A673 (cell line): Measurements from ENCODE around the gene PIGQ. TPM values are rescaled to one million over a fixed set of nuclear protein-coding genes. Genes with fewer than 3 reads are reported as not detected.

Experiments
- BruUV-seq: library from RNA; stranded (reverse); fragments of 400-500 nt; replicated peaks from 2 replicates; lab custom pipeline; 2021; lab: Mats Ljungman, UMichigan
- CTCF ChIA-PET: fragments of 300-600 bp; sonication (Branson Sonifier 250); formaldehyde crosslinking; loops from one replicate; lab custom pipeline; 2022; ENCODE audit warnings: antibody characterized with exemption; lab: Charles Lee
- POLR2A ChIA-PET: fragments of 300-600 bp; sonication (Branson Sonifier 250); formaldehyde crosslinking; loops from one replicate; lab custom pipeline; 2022; ENCODE audit warnings: antibody characterized with exemption; ENCODE audit not compliant: low non-redundant PET; lab: Charles Lee
- DNase-seq: peaks from one replicate; pipeline ENCODE4 v3.0.0-alpha.2; 2015; ENCODE audit warnings: low spot score
- H3K27ac ChIP-seq: fragments of 200-600 bp; sonication (generic); 2 replicates; pipeline ENCODE4 v1.5.1; 2016; ENCODE audit warnings: mixed run types, low read depth, mild to moderate bottlenecking, mixed read lengths, antibody characterized with exemption, low read length; ENCODE audit not compliant: poor library complexity, severe bottlenecking
- H3K27me3 ChIP-seq: fragments of 200-600 bp; sonication (generic); replicated peaks from 2 replicates; pipeline ENCODE4 v1.6.1; 2017; ENCODE audit warnings: mixed run types, low read depth, mild to moderate bottlenecking, mixed read lengths, antibody characterized with exemption, low read length; ENCODE audit not compliant: insufficient read depth, poor library complexity
- H3K36me3 ChIP-seq: fragments of 200-600 bp; sonication (generic); 2 replicates; pipeline ENCODE4 v1.6.1; 2016; ENCODE audit warnings: mixed run types, mild to moderate bottlenecking, mixed read lengths, antibody characterized with exemption, low read length; ENCODE audit not compliant: insufficient read depth, poor library complexity, severe bottlenecking
- H3K4me1 ChIP-seq: fragments of 200-600 bp; sonication (generic); 2 replicates; pipeline ENCODE4 v1.6.1; 2017; ENCODE audit warnings: mixed run types, mild to moderate bottlenecking, mixed read lengths, antibody characterized with exemption, low read length; ENCODE audit not compliant: insufficient read depth, poor library complexity, severe bottlenecking
- H3K4me3 ChIP-seq: fragments of 200-600 bp; sonication (generic); 2 replicates; pipeline ENCODE4 v1.5.1; 2016; ENCODE audit warnings: low read depth, mixed run types, mild to moderate bottlenecking, mixed read lengths, low read length; ENCODE audit not compliant: poor library complexity, severe bottlenecking
- H3K9me3 ChIP-seq: fragments of 200-600 bp; sonication (generic); 2 replicates; pipeline ENCODE4 v1.6.1; 2016; ENCODE audit warnings: mixed run types, low read depth, mild to moderate bottlenecking, mixed read lengths, antibody characterized with exemption, low read length; ENCODE audit not compliant: poor library complexity, severe bottlenecking
- EZH2 ChIP-seq: fragments of 200-600 bp; sonication (generic); IDR thresholded peaks from 2 replicates; pipeline ENCODE4 v1.6.1; 2017; ENCODE audit warnings: borderline replicate concordance, low read depth, mild to moderate bottlenecking, mixed read lengths, antibody characterized with exemption, low read length; ENCODE audit not compliant: poor library complexity, severe bottlenecking
- intact Hi-C: fragments of 100-400 bp; cut with micrococcal nuclease; formaldehyde crosslinking; loops from one replicate; pipeline ENCODE4 v1.10.0; 2022; ENCODE audit not compliant: unreplicated experiment
- total RNA-seq: library from RNA; stranded (reverse); gene quantifications from 2 replicates; pipeline ENCODE4 v1.2.3, GENCODE V29; 2021
- TF ChIP-seq, protein P1 (sequence below): fragments of 300-800, 200-600 bp; sonication (generic); conservative IDR thresholded peaks from 2 replicates; pipeline ENCODE4 v1.5.1; 2017; ENCODE audit warnings: low read depth, mild to moderate bottlenecking, antibody characterized with exemption, low read length, moderate library complexity, mixed read lengths

PIGQ gene
- total RNA-seq, 1 experiment from 2014 or later: 59.4 TPM

DNA sequence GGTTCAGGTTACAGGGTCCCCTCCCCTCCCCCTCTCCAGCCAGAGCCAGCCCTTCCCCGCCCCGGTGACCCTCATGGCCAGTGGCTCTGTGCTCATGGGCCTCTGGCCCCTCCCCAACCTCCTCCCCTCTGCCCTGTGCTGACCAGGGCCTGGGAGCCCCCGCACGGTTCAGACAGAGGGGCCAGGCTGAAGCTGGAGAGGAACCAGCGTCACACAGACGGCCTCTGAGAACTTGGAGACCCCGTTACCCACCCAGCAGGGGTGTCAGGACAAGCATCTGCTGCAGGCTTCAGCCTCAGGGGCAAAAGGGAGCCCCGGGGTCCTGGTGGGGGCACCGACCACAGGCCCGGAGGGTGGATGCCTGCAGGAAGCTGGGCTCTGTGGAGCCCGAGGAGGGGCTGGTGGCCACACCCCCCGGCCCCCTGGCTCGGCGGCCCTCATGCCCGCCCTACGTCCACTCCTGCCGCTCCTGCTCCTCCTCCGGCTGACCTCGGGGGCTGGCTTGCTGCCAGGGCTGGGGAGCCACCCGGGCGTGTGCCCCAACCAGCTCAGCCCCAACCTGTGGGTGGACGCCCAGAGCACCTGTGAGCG lies 61.1 kb downstream of the PIGQ start, which contains the start of gene WFIKKN1:
WFIKKN1 (plus strand) TSS at position 171 of the 591 bp plus-strand sequence; CDS start at position 440, 269 bp downstream.
- Histone ChIP-seq H3K4me3 (no peak within 1 kb of the TSS), H3K4me1 (no peaks in the 10 kb centered on the region), H3K27ac (peak within 1 kb of the TSS; percentile 28), H3K27me3 (no peaks in the 10 kb centered on the region), H3K36me3 (peaks cover 4% of the 10 kb centered on the region), H3K9me3 (no peaks in the 10 kb centered on the region)
- intact Hi-C loops: no loop called here
- no peak for TF ChIP-seq EZH2
- TF ChIP-seq, protein P1, sequence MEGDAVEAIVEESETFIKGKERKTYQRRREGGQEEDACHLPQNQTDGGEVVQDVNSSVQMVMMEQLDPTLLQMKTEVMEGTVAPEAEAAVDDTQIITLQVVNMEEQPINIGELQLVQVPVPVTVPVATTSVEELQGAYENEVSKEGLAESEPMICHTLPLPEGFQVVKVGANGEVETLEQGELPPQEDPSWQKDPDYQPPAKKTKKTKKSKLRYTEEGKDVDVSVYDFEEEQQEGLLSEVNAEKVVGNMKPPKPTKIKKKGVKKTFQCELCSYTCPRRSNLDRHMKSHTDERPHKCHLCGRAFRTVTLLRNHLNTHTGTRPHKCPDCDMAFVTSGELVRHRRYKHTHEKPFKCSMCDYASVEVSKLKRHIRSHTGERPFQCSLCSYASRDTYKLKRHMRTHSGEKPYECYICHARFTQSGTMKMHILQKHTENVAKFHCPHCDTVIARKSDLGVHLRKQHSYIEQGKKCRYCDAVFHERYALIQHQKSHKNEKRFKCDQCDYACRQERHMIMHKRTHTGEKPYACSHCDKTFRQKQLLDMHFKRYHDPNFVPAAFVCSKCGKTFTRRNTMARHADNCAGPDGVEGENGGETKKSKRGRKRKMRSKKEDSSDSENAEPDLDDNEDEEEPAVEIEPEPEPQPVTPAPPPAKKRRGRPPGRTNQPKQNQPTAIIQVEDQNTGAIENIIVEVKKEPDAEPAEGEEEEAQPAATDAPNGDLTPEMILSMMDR: no peak
- BruUV-seq: no TSS peak
- ChIA-PET CTCF (no interaction called here), POLR2A (no interaction called here)
- DNase-seq: no peak

DNA sequence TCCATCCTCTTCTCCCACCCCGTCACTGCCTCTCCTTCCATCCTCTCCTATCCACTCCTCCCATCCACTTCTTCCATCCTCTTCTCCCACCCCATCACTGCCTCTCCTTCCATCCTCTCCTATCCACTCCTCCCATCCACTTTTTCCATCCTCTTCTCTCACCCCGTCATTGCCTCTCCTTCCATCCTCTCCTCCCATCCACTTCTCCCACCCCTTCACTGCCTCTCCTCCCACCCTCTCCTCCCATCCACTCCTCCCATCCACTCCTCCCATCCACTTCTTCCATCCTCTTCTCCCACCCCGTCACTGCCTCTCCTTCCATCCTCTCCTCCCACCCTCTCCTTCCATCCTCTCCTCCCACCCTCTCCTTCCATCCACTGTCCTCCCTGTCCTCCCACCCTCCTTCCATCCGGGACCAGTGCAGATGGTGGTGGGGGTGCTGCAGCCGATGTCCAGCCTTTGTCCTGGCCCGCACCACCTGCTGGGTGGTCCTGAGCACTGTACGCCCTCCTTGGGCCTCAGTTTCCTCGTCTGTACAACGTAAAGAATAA lies 62.1 kb downstream of the PIGQ start:
- intact Hi-C loops: no loop called here
- H3K27ac ChIP-seq: no peak overlapping the region
- H3K27me3 ChIP-seq: no peaks in the 10 kb centered on the region
- POLR2A ChIA-PET: no interaction called here
- H3K36me3 ChIP-seq: no peaks in the 10 kb centered on the region
- DNase-seq: no peak
- no TSS peak for BruUV-seq
- no peak overlapping the region for H3K4me3 ChIP-seq
- no peaks in the 10 kb centered on the region for H3K9me3 ChIP-seq
- no peaks in the 10 kb centered on the region for H3K4me1 ChIP-seq
- CTCF ChIA-PET: no interaction called here
- TF ChIP-seq, protein P1: no peak
- no peak for TF ChIP-seq EZH2

DNA sequence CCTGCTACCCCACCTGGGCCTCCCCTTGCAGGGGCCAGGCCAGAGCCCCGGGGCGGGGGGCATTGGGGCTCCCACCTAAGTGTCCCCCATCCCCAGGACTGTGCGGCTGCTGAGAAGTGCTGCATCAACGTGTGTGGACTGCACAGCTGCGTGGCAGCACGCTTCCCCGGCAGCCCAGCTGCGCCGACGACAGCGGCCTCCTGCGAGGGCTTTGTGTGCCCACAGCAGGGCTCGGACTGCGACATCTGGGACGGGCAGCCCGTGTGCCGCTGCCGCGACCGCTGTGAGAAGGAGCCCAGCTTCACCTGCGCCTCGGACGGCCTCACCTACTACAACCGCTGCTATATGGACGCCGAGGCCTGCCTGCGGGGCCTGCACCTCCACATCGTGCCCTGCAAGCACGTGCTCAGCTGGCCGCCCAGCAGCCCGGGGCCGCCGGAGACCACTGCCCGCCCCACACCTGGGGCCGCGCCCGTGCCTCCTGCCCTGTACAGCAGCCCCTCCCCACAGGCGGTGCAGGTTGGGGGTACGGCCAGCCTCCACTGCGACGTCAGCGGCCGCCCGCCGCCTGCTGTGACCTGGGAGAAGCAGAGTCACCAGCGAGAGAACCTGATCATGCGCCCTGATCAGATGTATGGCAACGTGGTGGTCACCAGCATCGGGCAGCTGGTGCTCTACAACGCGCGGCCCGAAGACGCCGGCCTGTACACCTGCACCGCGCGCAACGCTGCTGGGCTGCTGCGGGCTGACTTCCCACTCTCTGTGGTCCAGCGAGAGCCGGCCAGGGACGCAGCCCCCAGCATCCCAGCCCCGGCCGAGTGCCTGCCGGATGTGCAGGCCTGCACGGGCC lies 62.9 kb downstream of the PIGQ start:
- ChIA-PET CTCF (no interaction called here), POLR2A (no interaction called here)
- no peak for DNase-seq
- TF ChIP-seq EZH2: no peak
- TF ChIP-seq, protein P1: no peak
- no peaks in the 10 kb centered on the region for H3K9me3 ChIP-seq
- H3K4me1 ChIP-seq: no peaks in the 10 kb centered on the region
- H3K36me3 ChIP-seq: no peaks in the 10 kb centered on the region
- H3K4me3 ChIP-seq: no peak overlapping the region
- H3K27ac ChIP-seq: no peak overlapping the region
- no TSS peak for BruUV-seq
- intact Hi-C loops: no loop called here
- no peaks in the 10 kb centered on the region for H3K27me3 ChIP-seq
